Adrenal gland (tissue), 5 donors: ENCODE data around the gene PATE3.

Experiments used
- CTCF ChIP-seq, 6 experiments: fragments of 450-650 bp in 4 of 6; fragments of 200-600 bp in 2 of 6; sonication (generic) in 1 of 6; IDR thresholded peaks; 1 replicate in 5 of 6; 2 replicates in 1 of 6; pipeline versions ENCODE4 v1.5.1 to v1.8.0; 2016 to 2021; ENCODE audit warnings: antibody characterized with exemption in 6 of 6, mild to moderate bottlenecking in 2 of 6, moderate library complexity in 1 of 6
- POLR2A ChIP-seq, 2 donors: fragments of 450-650 bp; IDR thresholded peaks; one replicate each; pipeline ENCODE4 v1.6.1; 2017; ENCODE audit warnings: antibody characterized with exemption in 2 of 2, mild to moderate bottlenecking in 2 of 2, moderate library complexity in 1 of 2
- donor health status: DM: no; HTN: no; CAD: no.

- TF ChIP-seq CTCF (IDR thresholded peaks at IDR 0.05) (no peak), POLR2A (IDR thresholded peaks at IDR 0.05) (no peak)
Measured at GRCh38 chr11:125766251-125766650, 21.7 kb upstream of the PATE3 start.
